ENCODE measurements around the gene PPIF. TPM values are rescaled to one million over a fixed set of nuclear protein-coding genes. Genes with fewer than 3 reads are reported as not detected.

Gene PPIF
- total and polyA plus RNA-seq, 2 of the 4 experiments (the other 2 are of a cell fraction): 29.2 to 130 TPM

DNA sequence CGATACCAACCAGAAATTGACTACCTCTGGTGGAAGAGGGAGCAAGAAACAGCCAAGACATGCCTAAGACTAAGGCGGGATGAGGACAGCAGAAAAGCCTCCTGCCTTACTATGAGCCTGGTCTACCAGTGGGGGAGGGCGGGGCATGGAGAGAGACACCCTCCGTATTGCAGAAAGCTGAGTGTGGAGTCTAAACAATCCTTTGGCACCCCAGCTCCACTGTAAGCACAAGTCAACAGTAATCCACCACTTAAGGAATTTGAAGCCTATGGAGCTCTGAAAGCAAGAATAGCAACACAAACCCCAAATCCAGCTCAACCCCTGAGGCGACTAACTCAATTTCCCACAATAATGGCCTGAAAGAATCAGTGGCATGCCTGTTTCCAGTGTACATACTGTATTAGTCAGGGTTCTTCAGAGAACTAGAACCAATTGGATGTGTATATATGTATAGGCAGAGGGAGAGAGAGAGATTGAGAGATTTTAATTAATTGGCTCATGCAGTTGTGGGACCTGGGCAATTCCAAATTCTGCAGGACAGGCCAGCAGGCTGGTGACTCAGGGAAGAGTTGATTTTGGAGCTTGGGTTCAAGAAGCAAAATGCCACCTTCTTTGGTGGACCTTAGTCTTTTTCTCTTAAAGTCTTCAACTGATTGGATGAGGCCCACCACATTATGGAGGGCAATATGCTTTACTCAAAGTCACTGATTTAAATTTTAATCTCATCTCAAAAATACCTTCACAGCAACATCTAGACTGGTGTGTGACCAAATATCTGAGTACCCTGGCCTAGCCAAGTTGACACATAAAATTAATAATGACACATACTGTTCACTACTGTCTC, 13.5 kb downstream of the PPIF start:
- CTCF ChIA-PET: no interaction called here

More for the DNA sequence above, 13.5 kb downstream of the PPIF start:
- Histone ChIP-seq H2AK5ac (ENCODE audit: low read depth, low read length) (no peak overlapping the region), H3K4me1 (ENCODE audit: control insufficient read depth, insufficient read depth, low read length) (no peaks in the 10 kb centered on the region), H3K27me3 (ENCODE audit: control insufficient read depth, insufficient read depth, low read length) (no peaks in the 10 kb centered on the region), H2BK5ac (ENCODE audit: low read depth, low read length, poor library complexity, severe bottlenecking) (no peak overlapping the region), H3K14ac (replicated peaks; ENCODE audit: low read depth, low read length) (no peak overlapping the region), H4K20me1 (ENCODE audit: insufficient read depth, low read length) (peaks cover 4% of the 10 kb centered on the region), H3K27ac (ENCODE audit: insufficient read depth, low read length) (no peak overlapping the region), H3K56ac (ENCODE audit: extremely low read depth, insufficient read depth, low read length) (no peak overlapping the region), H2BK120ac (ENCODE audit: low read depth, low read length) (no peak overlapping the region), H3K4me2 (ENCODE audit: low read depth, low read length) (no peak overlapping the region), H4K8ac (ENCODE audit: low read depth in 2 of 2, low read length in 2 of 2) (no peak overlapping the region), H2BK20ac (ENCODE audit: low read depth, low read length) (no peak overlapping the region), H2AK9ac (replicated peaks; ENCODE audit: low read depth, low read length, poor library complexity) (no peak overlapping the region), H3K9me3 (ENCODE audit: control insufficient read depth, insufficient read depth, low read length) (no peaks in the 10 kb centered on the region; the same call in 1 of the 2 replicates), H4K91ac (ENCODE audit: insufficient read depth, low read depth, low read length) (no peak overlapping the region), H3K18ac (ENCODE audit: low read depth, low read length) (no peak overlapping the region), H2AFZ (replicated peaks; ENCODE audit: low read length, poor library complexity) (no peak overlapping the region), H3K4ac (ENCODE audit: low read depth, low read length) (no peak overlapping the region), H3K9me1 (ENCODE audit: insufficient read depth, low read length) (no peaks in the 10 kb centered on the region; the same call in 1 of the 2 replicates), H3K36me3 (ENCODE audit: control insufficient read depth, insufficient read depth, low read length) (peaks cover 4% of the 10 kb centered on the region; the same call in 1 of the 2 replicates), H3K23ac (ENCODE audit: low read depth, low read length) (no peak overlapping the region), H3K4me3 (ENCODE audit: insufficient read depth, low read depth, low read length) (no peak overlapping the region), H3K79me1 (ENCODE audit: low read depth in 1 of 2, low read length in 2 of 2) (peaks cover 0 to 6% of the 10 kb centered on the region in 2 experiments; a peak in 1 of 4 replicates), H2BK15ac (ENCODE audit: low read depth, low read length) (no peak overlapping the region), H3K9ac (ENCODE audit: low read depth, low read length) (no peak overlapping the region), H4K5ac (ENCODE audit: low read depth, low read length) (no peak overlapping the region)
- intact Hi-C loops (cut with micrococcal nuclease) (no loop called here), dilution Hi-C loops (cut with HindIII; ENCODE audit: low sequenced_read_pairs, unreplicated experiment) (no loop called here), in situ Hi-C loops (cut with MboI; ENCODE audit: low sequenced_read_pairs) (no loop called here)
- no TSS peak for BruUV-seq (replicated peaks)
- 100% methylated on average over 1 of the region's 5 CpGs; no CpG with 5 or more reads in 1 of the 2 experiments for WGBS, 2 experiments (ENCODE audit: extremely low coverage in 2 of 2, insufficient read length in 1 of 2)
- POLR2A ChIA-PET (ENCODE audit: unreplicated experiment): no interaction called here
- DNase-seq: no peak
- peak; percentile 29; the same call in 1 of the 2 replicates for ATAC-seq (ENCODE audit: low read depth)
- TF ChIP-seq MAFK (IDR thresholded peaks at IDR 0.05; ENCODE audit: low read depth, low read length) (no peak), BHLHE40 (IDR thresholded peaks at IDR 0.05; ENCODE audit: low read depth, low read length) (no peak), POLR2A (IDR thresholded peaks at IDR 0.05; ENCODE audit: low read depth, low read length) (no peak), CHD1 (IDR thresholded peaks at IDR 0.05; ENCODE audit: low read depth, low read length) (no peak), RAD21 (IDR thresholded peaks at IDR 0.05; ENCODE audit: low read length) (no peak)
